GM19240 (cell line): ENCODE measurements around the gene NUBPL.
"Not testable (repeated sequence)": the region's sequence is repeated elsewhere in the genome, so short reads cannot be mapped to it uniquely, and the experiment has no call there.

Experiments
- DNase-seq: peaks from one replicate; pipeline ENCODE4 v3.0.0; 2011; ENCODE audit warnings: low spot score; ENCODE audit not compliant: insufficient read length

NUBPL gene

DNA sequence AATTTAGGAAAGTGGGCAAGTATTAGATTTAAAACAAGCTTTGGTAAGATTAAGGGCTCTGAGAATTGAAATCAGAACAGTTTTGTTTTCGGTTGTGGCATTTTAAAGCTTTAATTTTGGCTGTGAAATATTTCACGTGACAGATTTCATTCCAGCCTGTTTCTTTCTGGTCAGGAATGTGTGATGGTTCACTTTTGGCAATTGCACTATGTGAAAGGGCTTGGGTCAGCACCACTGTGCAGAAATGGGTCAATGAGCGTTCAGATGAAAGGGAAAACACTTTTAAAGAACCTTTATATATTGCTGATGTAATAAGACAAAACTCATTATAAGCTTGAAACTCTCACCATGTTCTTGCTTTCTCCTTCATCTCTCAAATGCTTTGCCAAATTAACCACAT lies 17.1 kb downstream of the NUBPL start:
- no peak for DNase-seq

- no peak for DNase-seq
Measured at GRCh38 chr14:31578792-31579501, 17.7 kb downstream of the NUBPL start.

- no peak for DNase-seq
Measured at GRCh38 chr14:31580234-31580633, 19.0 kb downstream of the NUBPL start.

GRCh38 chr14:31582286-31582691 lies 21.1 kb downstream of the NUBPL start:
- no peak for DNase-seq

GRCh38 chr14:31582836-31583452 lies 21.7 kb downstream of the NUBPL start:
- DNase-seq: no peak

GRCh38 chr14:31590206-31590605 lies 29.0 kb downstream of the NUBPL start:
- DNase-seq: no peak

DNA sequence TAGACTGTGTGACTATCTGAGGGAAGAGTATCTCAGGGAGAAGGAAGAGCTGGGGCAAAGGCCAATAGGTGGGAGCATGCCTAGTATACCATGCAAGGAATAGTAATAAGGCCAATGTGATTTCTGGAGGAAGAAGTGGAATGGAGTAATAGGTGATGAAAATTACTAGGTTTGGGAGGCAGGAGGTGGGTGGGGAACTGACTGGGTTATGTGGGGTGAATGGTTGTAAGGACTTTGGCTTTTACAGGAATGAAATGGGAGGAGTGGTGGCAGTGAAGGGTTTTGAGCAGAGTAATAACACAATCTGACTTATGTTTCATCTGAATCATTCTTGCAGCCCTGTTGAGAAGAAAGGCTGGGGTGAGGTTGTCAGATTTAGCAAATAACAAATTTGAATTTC lies 30.9 kb downstream of the NUBPL start:
- DNase-seq: no peak

DNA sequence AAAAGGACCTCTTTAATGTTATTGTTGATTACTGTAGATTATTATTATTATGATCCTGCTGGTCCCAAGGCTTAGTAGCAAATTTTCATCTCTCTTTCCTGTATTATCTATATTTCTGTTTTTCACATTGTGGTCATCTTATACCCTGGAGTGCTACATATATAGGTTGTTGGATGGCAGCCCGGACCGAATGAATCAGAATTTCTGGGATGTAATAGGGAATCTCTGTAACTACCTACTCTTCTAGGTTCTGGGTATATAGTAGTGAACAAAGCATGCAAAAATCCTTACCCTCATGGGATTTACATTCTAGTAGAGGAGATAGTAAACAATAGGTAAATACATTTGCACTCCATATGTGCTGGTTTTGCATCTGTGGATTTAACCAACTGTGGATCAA lies 31.4 kb downstream of the NUBPL start:
- DNase-seq: no peak

GRCh38 chr14:31596342-31597095 lies 35.3 kb downstream of the NUBPL start:
- DNase-seq: no peak

DNA sequence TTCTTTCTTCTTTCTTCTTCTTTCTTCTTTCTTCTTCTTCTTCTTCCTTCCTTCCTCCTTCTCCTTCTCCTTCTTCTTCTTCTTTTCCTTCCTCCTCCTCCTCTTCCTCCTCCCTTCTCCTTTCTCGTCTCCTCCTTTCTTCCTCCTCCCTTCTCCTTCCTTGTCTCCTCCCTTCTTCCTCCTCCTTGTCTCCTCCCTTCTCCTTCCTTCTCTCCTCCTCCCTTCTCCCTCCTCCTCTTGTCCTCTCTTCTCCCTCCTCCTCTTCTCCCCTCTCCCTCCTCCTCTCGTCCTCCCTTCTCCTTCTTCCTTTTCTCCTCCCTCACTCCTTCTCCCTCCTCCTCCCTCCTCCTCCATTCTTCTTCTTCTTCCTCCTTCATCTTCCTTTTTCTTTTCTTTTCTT lies 44.5 kb downstream of the NUBPL start:
- no peak for DNase-seq

DNA sequence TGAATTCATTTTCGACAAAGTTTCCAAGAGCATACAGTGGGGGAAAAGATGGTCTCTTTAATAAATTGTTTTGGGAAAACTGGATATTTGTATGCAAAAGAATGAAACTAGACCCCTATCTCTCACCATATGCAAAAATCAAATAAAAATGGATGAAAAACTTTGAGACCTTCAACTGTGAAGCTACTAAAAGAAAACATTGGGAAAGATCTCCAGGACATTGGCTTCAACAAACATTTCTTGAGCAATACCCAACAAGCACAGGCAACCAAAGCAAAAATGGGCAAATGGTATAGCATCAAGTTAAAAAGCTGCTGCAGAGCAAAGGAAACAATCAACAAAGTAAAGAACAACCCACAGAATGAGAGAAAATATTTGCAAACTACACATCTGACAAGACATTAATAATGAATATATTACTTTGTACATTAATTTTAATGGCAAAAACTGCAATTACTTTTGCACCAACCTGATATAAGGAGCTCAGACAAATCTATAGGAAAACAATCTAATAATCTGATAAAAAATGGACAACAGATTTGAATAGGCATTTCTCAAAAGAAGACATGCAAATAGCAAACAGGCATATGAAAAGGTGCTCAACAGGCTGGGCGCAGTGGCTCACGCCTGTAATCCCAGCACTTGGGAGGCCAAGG lies 50.7 kb downstream of the NUBPL start:
- DNase-seq: no peak

- no peak for DNase-seq
Measured at GRCh38 chr14:31613188-31613587, 52.0 kb downstream of the NUBPL start.

DNA sequence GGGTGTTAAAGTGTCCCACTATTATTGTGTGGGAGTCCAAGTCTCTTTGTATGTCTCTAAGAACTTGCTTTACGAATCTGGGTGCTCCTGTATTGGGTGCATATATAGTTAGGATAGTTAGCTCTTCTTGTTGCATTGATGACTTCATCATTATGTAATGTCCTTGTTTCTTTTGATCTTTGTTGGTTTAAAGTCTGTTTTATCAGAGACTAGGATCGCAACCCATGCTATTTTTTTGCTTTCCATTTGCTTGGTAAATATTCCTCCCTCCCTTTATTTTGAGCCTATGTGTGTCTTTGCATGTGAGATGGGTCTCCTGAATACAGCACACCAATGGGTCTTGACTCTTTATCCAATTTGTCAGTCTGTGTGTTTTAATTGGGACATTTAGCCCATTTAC lies 57.7 kb downstream of the NUBPL start:
- DNase-seq: not testable (repeated sequence)

DNA sequence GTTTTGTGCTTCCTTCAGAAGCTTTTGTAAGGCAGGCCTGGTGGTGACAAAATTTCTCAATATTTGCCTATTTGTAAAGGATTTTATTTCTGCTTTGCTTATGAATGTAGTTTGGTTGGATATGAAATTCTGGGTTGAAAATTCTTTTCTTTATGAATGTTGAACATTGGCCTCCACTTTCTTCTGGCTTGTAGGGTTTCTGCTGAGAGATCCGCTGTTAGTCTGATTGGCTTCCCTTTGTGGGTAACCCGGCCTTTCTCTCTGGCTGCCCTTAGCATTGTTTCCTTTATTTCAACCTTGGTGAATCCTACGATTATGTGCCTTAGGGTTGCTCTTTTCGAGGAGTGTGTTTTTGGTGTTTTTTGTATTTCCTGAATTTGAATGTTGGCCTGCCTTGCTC lies 58.2 kb downstream of the NUBPL start:
- no peak for DNase-seq

GRCh38 chr14:31620898-31621297 lies 59.7 kb downstream of the NUBPL start:
- not testable (repeated sequence) for DNase-seq

- DNase-seq: no peak
Measured at GRCh38 chr14:31622060-31622459, 60.9 kb downstream of the NUBPL start.

DNA sequence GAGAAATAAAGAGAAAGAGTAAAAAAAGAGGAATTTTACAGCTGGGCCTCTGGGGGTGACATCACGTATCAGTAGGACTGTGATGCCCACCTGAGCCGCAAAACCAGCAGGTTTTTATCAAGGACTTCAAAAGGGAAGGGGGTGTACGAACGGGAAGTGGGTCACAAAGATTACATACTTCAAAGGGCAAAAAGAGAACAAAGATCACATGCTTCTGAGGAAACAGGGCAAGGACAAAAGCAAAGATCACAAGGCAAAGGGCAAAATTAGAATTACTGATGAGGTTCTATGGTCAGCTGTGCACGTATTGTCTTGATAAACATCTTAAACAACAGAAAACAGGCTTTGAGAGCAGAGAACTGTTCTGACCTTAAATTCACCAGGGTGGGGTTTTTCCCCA lies 91.7 kb downstream of the NUBPL start:
- not testable (repeated sequence) for DNase-seq

GRCh38 chr14:31657917-31658316 lies 96.7 kb downstream of the NUBPL start:
- DNase-seq: no peak

DNA sequence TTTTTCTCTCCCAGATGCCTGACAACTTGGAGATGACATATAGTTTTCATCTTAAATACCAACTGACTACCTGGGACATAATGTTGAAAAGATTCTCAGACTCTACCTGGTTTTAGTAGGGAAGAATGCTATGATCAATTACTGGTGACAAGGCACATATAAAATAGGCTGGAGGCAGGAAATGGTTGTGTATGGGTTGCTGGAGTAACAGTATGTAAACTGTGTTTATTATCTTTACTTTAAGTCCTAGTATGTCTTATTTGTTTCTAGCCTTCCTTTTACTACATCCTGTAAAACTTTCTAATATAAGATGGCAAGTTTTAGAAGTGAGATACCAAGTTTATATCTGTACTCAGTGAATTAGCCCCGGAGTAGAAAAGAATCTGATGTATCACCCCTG lies 98.1 kb downstream of the NUBPL start:
- DNase-seq: no peak

GRCh38 chr14:31660191-31660590 lies 99.0 kb downstream of the NUBPL start:
- DNase-seq: no peak

DNA sequence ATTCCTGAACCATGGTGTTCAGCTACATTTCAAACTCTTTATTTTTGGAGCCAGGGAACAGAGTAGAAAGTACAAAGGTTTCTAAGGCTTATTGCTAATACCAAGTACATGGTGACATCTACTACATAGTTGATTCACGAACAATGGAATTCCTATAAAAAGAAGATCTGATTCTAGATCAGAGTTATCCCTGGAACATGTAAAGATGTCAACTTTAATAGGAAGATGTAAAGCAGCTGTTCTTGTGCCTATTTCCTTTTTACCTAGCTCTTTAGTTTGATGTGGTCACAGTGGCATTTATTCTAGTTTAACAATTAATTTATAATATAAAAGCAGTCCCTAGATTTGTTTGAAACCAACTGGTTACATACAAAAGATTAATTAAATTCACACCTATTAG lies 99.5 kb downstream of the NUBPL start:
- DNase-seq: no peak

GRCh38 chr14:31668348-31668747 lies 107.1 kb downstream of the NUBPL start:
- no peak for DNase-seq
